HepG2 (cell line): ENCODE results near the gene TUBB3. TPM values are rescaled to one million over a fixed set of nuclear protein-coding genes. Genes with fewer than 3 reads are reported as not detected.

Experiments
- ARHGAP35 ChIP-seq: sonication (generic); formaldehyde crosslinking; IDR thresholded peaks from 2 replicates; pipeline ENCODE4 v1.9.0; 2022; ENCODE audit warnings: mild to moderate bottlenecking, inconsistent platforms, moderate library complexity, missing genetic modification reagents, borderline replicate concordance
- ASH2L ChIP-seq: fragments of 300-600, 200-600 bp; sonication (generic); IDR thresholded peaks from 2 replicates; pipeline ENCODE4 v1.7.0; 2017; ENCODE audit warnings: low read depth, mild to moderate bottlenecking, moderate library complexity, mixed read lengths, low read length; ENCODE audit not compliant: insufficient read length
- ATF6 ChIP-seq: sonication (generic); formaldehyde crosslinking; conservative IDR thresholded peaks from 2 replicates; pipeline ENCODE4 v1.4.0; 2020; ENCODE audit warnings: missing genetic modification reagents
- CREBL2 ChIP-seq: sonication (generic); formaldehyde crosslinking; IDR thresholded peaks from 2 replicates; pipeline ENCODE4 v1.8.1; 2023; ENCODE audit warnings: missing genetic modification reagents, mild to moderate bottlenecking, borderline replicate concordance
- HMGXB3 ChIP-seq: sonication (generic); formaldehyde crosslinking; IDR thresholded peaks from 2 replicates; pipeline ENCODE4 v1.4.0; 2020; ENCODE audit warnings: missing genetic modification reagents, borderline replicate concordance
- HNRNPK ChIP-seq: fragments of 200-400 bp; formaldehyde crosslinking; IDR thresholded peaks from 2 replicates; pipeline ENCODE4 v1.6.1; 2018; ENCODE audit warnings: low read length, low read depth, moderate library complexity, mild to moderate bottlenecking; ENCODE audit not compliant: poor library complexity, severe bottlenecking
- IRX3 ChIP-seq: sonication (generic); formaldehyde crosslinking; IDR thresholded peaks from 2 replicates; pipeline ENCODE4 v1.8.1; 2023; ENCODE audit warnings: mild to moderate bottlenecking, low read depth, missing genetic modification reagents, borderline replicate concordance
- MIER3 ChIP-seq: IDR thresholded peaks from 2 replicates; pipeline ENCODE4 v1.6.1; 2016; ENCODE audit warnings: missing compliant biosample characterization, borderline replicate concordance
- MLLT10 ChIP-seq: sonication (generic); formaldehyde crosslinking; IDR thresholded peaks from 2 replicates; pipeline ENCODE4 v1.4.0; 2020; ENCODE audit warnings: missing genetic modification reagents
- NFYB ChIP-seq: sonication (generic); formaldehyde crosslinking; IDR thresholded peaks from 2 replicates; pipeline ENCODE4 v1.4.0; 2020; ENCODE audit warnings: missing genetic modification reagents
- NONO ChIP-seq, 2 experiments: fragments of 450-650 bp in 1 of 2; sonication (generic) in 1 of 2; formaldehyde crosslinking in 1 of 2; IDR thresholded peaks in 1 of 2; conservative IDR thresholded peaks in 1 of 2; 2 replicates each; pipeline versions ENCODE4 v1.6.1 to v1.8.0; 2017 to 2022; ENCODE audit warnings: mild to moderate bottlenecking in 1 of 2, missing genetic modification reagents in 1 of 2, moderate library complexity in 1 of 2
- SMAD1 ChIP-seq: sonication (generic); formaldehyde crosslinking; IDR thresholded peaks from 2 replicates; pipeline ENCODE4 v1.4.0; 2020; ENCODE audit warnings: missing genetic modification reagents, low read depth, mild to moderate bottlenecking, borderline replicate concordance
- U2AF1 ChIP-seq: fragments of 200-400 bp; formaldehyde crosslinking; optimal IDR thresholded peaks from 2 replicates; pipeline ENCODE3; 2017; ENCODE audit warnings: mild to moderate bottlenecking, low read depth, low read length
- ZKSCAN8 ChIP-seq: IDR thresholded peaks from 2 replicates; pipeline ENCODE4 v1.6.1; 2016; ENCODE audit warnings: borderline replicate concordance, missing genetic modification reagents, missing compliant biosample characterization
- ZNF10 ChIP-seq: sonication (generic); formaldehyde crosslinking; IDR thresholded peaks from 2 replicates; pipeline ENCODE4 v1.4.0; 2020; ENCODE audit warnings: mild to moderate bottlenecking, low read depth, missing genetic modification reagents, borderline replicate concordance
- ZNF143 ChIP-seq: sonication (generic); formaldehyde crosslinking; IDR thresholded peaks from 2 replicates; pipeline ENCODE4 v1.4.0; 2020; ENCODE audit warnings: missing genetic modification reagents
- ZNF451 ChIP-seq: sonication (generic); formaldehyde crosslinking; IDR thresholded peaks from 2 replicates; pipeline ENCODE4 v1.5.0; 2020; ENCODE audit warnings: mild to moderate bottlenecking, missing genetic modification reagents
- ZNF720 ChIP-seq: sonication (generic); formaldehyde crosslinking; IDR thresholded peaks from 2 replicates; pipeline ENCODE4 v1.4.0; 2020; ENCODE audit warnings: missing genetic modification reagents
- ZNF724P ChIP-seq: sonication (generic); formaldehyde crosslinking; IDR thresholded peaks from 2 replicates; pipeline ENCODE4 v1.8.0; 2022; ENCODE audit warnings: missing genetic modification reagents, borderline replicate concordance
- ZNF749 ChIP-seq: sonication (generic); formaldehyde crosslinking; IDR thresholded peaks from 2 replicates; pipeline ENCODE4 v1.8.0; 2022; ENCODE audit warnings: mild to moderate bottlenecking, missing genetic modification reagents, moderate library complexity, borderline replicate concordance
- ZNF780A ChIP-seq: sonication (generic); formaldehyde crosslinking; IDR thresholded peaks from 2 replicates; pipeline ENCODE4 v1.8.0; 2022; ENCODE audit warnings: mild to moderate bottlenecking, missing genetic modification reagents, moderate library complexity
- ZNF790 ChIP-seq: sonication (generic); formaldehyde crosslinking; IDR thresholded peaks from 2 replicates; pipeline ENCODE4 v1.8.0; 2022; ENCODE audit warnings: missing genetic modification reagents, mild to moderate bottlenecking, borderline replicate concordance
- polyA plus RNA-seq, 8 experiments: library from polyadenylated mRNA; depleted of rRNA in 3 of 8; stranded (reverse) in 7 of 8; unstranded in 1 of 8; fragments of >200 nt; fragmentation: Illumina TruSeq in 4 of 8; extraction: Trizol in 4 of 8; gene quantifications; 2 replicates each; pipeline versions ENCODE4 v1.2.1 to v1.2.3, GENCODE V29; 2011 to 2016; ENCODE audit warnings: low read depth in 4 of 8, missing spikeins in 1 of 8, mixed read lengths in 1 of 8; ENCODE audit not compliant: insufficient read depth in 1 of 8
- total RNA-seq, 5 experiments: library from RNA; depleted of rRNA; stranded (reverse); fragments of >200 nt; fragmentation: Illumina TruSeq; extraction: Trizol; gene quantifications; 2 replicates each; pipeline ENCODE4 v1.2.3, GENCODE V29; 2016; ENCODE audit warnings: low read depth in 1 of 5

The TUBB3 gene
- total and polyA plus RNA-seq, 2 of the 13 experiments (the other 11 are each of a cell fraction or from before 2014, with no cell fraction given) = 110 to 185 TPM

- no peak for TF ChIP-seq ATF6
- TF ChIP-seq ASH2L = no peak
- TF ChIP-seq ZNF780A (CRISPR knock-in tag) = no peak
- TF ChIP-seq HMGXB3 (CRISPR knock-in tag) = no peak
- no peak for TF ChIP-seq ZNF143 (CRISPR knock-in tag)
- no peak for TF ChIP-seq NONO (IDR thresholded peaks at IDR 0.05)
- peak; percentile 39 for TF ChIP-seq NONO (CRISPR knock-in tag; conservative IDR thresholded peaks at IDR 0.05)
- TF ChIP-seq U2AF1 = no peak
- peak; percentile 90 for TF ChIP-seq HNRNPK
- no peak for TF ChIP-seq ZNF720
- TF ChIP-seq IRX3 = 0 out of 2 replicates have a peak, but pooled peaks have one; percentile 53
- TF ChIP-seq MLLT10 (CRISPR knock-in tag) = no peak
- no peak; the same call in 1 of the 2 replicates for TF ChIP-seq CREBL2 (CRISPR knock-in tag)
- peak; percentile 53 for TF ChIP-seq NFYB (CRISPR knock-in tag)
- TF ChIP-seq ZNF790 (CRISPR knock-in tag) = 0 out of 2 replicates have a peak, but pooled peaks have one; percentile 17
- TF ChIP-seq ZKSCAN8 (CRISPR knock-in tag) = no peak
- TF ChIP-seq MIER3 (CRISPR knock-in tag) = 0 out of 2 replicates have a peak, but pooled peaks have one; percentile 17
- no peak for TF ChIP-seq SMAD1
- no peak for TF ChIP-seq ZNF10
- no peak; the same call in 1 of the 2 replicates for TF ChIP-seq ZNF451 (CRISPR knock-in tag)
- TF ChIP-seq ARHGAP35 (CRISPR knock-in tag) = no peak
- TF ChIP-seq ZNF749 (CRISPR knock-in tag) = peak; percentile 51; the same call in 1 of the 2 replicates
- 0 out of 2 replicates have a peak, but pooled peaks have one; percentile 44 for TF ChIP-seq ZNF724P (CRISPR knock-in tag)
Measured at GRCh38 chr16:89873972-89874689, 49.0 kb upstream of the TUBB3 start (continued).
